K562 (cell line): Measurements from ENCODE around the gene ANXA3. TPM values are rescaled to one million over a fixed set of nuclear protein-coding genes. Genes with fewer than 3 reads are reported as not detected.

ENCODE experiments used
- ADNP ChIP-seq: fragments of 200-800 bp; sonication (Bioruptor generic); IDR thresholded peaks from 2 replicates; pipeline ENCODE4 v1.6.1; 2016; ENCODE audit warnings: missing genetic modification characterization, missing compliant biosample characterization
- ATF6 ChIP-seq: sonication (generic); formaldehyde crosslinking; IDR thresholded peaks from 2 replicates; pipeline ENCODE4 v1.4.0; 2020; ENCODE audit warnings: mild to moderate bottlenecking, missing genetic modification reagents
- BRD4 ChIP-seq: fragments of 200-600 bp; sonication (generic); IDR thresholded peaks from 2 replicates; pipeline ENCODE4 v1.6.1; 2017; ENCODE audit warnings: inconsistent platforms
- GATAD2A ChIP-seq: fragments of 450-650 bp; IDR thresholded peaks from 2 replicates; pipeline ENCODE4 v1.6.1; 2017
- HNRNPK ChIP-seq: fragments of 200-400 bp; formaldehyde crosslinking; IDR thresholded peaks from one replicate; pipeline ENCODE4 v1.6.1; 2018; ENCODE audit warnings: mild to moderate bottlenecking, low read depth, low read length; ENCODE audit not compliant: poor library complexity, severe bottlenecking
- LCOR ChIP-seq: sonication (generic); formaldehyde crosslinking; IDR thresholded peaks from 2 replicates; pipeline ENCODE4 v1.8.0; 2022; ENCODE audit warnings: mild to moderate bottlenecking, missing genetic modification reagents
- MAX ChIP-seq: sonication (generic); formaldehyde crosslinking; IDR thresholded peaks from 2 replicates; pipeline ENCODE4 v1.9.0; 2022; ENCODE audit warnings: mild to moderate bottlenecking, missing genetic modification reagents
- NFYB ChIP-seq: IDR thresholded peaks from 2 replicates; pipeline ENCODE4 v1.6.1; 2011; ENCODE audit warnings: mild to moderate bottlenecking, moderate library complexity; ENCODE audit not compliant: insufficient read length; ENCODE audit errors: extremely low read depth
- PHF20 ChIP-seq: fragments of 450-650 bp; IDR thresholded peaks from 2 replicates; pipeline ENCODE4 v1.6.1; 2018; ENCODE audit not compliant: partially characterized antibody
- POLR2H ChIP-seq: IDR thresholded peaks from 2 replicates; pipeline ENCODE4 v1.6.1; 2016; ENCODE audit warnings: missing genetic modification characterization, low read depth, mild to moderate bottlenecking, control low read depth, missing compliant biosample characterization, moderate library complexity
- SMAD1 ChIP-seq: fragments of 150-350 bp; IDR thresholded peaks from 2 replicates; pipeline ENCODE4 v1.6.1; 2014; ENCODE audit warnings: low read length, low read depth; ENCODE audit not compliant: partially characterized antibody
- TSHZ1 ChIP-seq: fragments of 250-450 bp; sonication (Bioruptor Pico); IDR thresholded peaks from 2 replicates; pipeline ENCODE4 v1.4.0; 2020; ENCODE audit warnings: mild to moderate bottlenecking, moderate library complexity
- ZNF217 ChIP-seq: sonication (generic); formaldehyde crosslinking; IDR thresholded peaks from 2 replicates; pipeline ENCODE4 v1.8.0; 2022; ENCODE audit warnings: mild to moderate bottlenecking, missing genetic modification reagents
- ZNF449 ChIP-seq: fragments of 250-450 bp; sonication (Bioruptor Pico); IDR thresholded peaks from 2 replicates; pipeline ENCODE4 v1.8.0; 2022; ENCODE audit warnings: moderate library complexity, mild to moderate bottlenecking, inconsistent platforms
- ZNF609 ChIP-seq: sonication (generic); formaldehyde crosslinking; IDR thresholded peaks from 2 replicates; pipeline ENCODE4 v1.8.1; 2023; ENCODE audit warnings: missing genetic modification reagents, mild to moderate bottlenecking, borderline replicate concordance
- polyA plus RNA-seq, 8 experiments: library from polyadenylated mRNA; depleted of rRNA in 4 of 8; stranded (reverse) in 5 of 8; unstranded in 3 of 8; fragments of >200 nt; fragmentation: Nextera tagmentation in 2 of 8; fragmentation: Illumina TruSeq in 1 of 8; extraction: Ambion mirVana in 2 of 8; extraction: Trizol in 1 of 8; gene quantifications; 2 replicates each; pipeline versions ENCODE4 v1.2.1 to v1.2.3, GENCODE V29; 2011 to 2014; ENCODE audit warnings: inconsistent platforms in 1 of 8, missing spikeins in 1 of 8
- total RNA-seq, 7 experiments: library from RNA; depleted of rRNA in 6 of 7; stranded (reverse); fragments of >200 nt in 6 of 7; fragmentation: Illumina TruSeq in 2 of 7; extraction: Trizol in 2 of 7; gene quantifications; 2 replicates each; pipeline versions ENCODE4 v1.2.1 to v1.2.3, GENCODE V29; 2011 to 2021; ENCODE audit warnings: low replicate concordance in 1 of 7

ANXA3 gene
- total and polyA plus RNA-seq, 9 of the 15 experiments (the other 6 are each of a cell fraction or from before 2014, with no cell fraction given), result 6.3 to 15.5 (median 9.8) TPM

GRCh38 chr4:78629991-78630541 is 78.5 kb downstream of the ANXA3 start (continued):
- TF ChIP-seq HNRNPK (no peak), MAX (no peak), LCOR (CRISPR knock-in tag) (no peak), TSHZ1 (no peak), ZNF217 (CRISPR knock-in tag) (no peak), BRD4 (no peak; the same call in 1 of the 2 replicates), NFYB (no peak), ZNF609 (CRISPR knock-in tag) (no peak), ZNF449 (0 out of 2 replicates have a peak, but pooled peaks have one; percentile 40), ADNP (no peak), ATF6 (0 out of 2 replicates have a peak, but pooled peaks have one; percentile 47), SMAD1 (no peak), GATAD2A (no peak), PHF20 (no peak), POLR2H (no peak)
